ENCODE results near the gene CARD6. TPM values are rescaled to one million over a fixed set of nuclear protein-coding genes. Genes with fewer than 3 reads are reported as not detected.
"Not testable (repeated sequence)": the region's sequence is repeated elsewhere in the genome, so short reads cannot be mapped to it uniquely, and the experiment has no call there.

Gene CARD6
- total and polyA plus RNA-seq, 9 of the 15 experiments (the other 6 are each of a cell fraction or from before 2014, with no cell fraction given), result 3.5 to 8.3 (median 5.9) TPM

DNA sequence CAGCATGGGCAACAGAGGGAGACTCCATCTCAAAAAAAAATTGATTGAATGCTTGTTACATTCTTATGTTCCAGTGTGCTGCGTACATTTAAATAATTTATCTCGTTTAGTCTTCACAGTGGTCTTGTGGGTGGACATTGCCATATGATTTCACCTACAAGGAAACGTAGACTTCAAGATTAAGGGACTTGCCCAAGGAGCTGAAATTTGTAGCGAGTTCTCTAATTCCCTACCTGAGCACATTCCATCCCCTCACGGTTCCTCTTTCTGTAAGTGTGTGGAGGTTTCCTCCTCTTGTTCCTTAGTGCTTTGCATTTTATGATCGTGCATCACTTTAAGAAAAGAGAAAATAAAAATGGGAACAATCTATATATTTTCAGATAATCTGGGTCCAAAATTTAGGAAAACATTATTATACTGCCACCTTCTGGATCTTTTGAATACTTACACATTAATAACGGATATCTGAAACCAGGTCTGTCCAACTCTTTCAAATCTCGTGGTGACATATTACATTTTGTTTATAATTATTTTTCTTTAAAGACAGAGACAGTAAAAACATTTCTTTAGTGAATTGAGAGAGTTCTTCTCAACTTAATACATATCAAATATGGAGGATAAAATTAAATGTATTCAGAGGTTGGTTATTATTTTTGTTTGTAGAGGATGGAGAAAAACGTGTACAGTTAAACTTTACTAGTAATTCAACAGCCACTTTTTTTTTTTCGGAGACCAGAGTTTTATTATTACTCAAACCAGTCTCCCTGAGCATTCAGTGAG is 38.2 kb downstream of the CARD6 start (continued):
- TF ChIP-seq RAD21 (CRISPR knock-in tag; conservative IDR thresholded peaks at IDR 0.05 in 1 of 2, IDR thresholded peaks at IDR 0.05 in 1 of 2) (peak; percentile 90 to 91), CC2D1A (IDR thresholded peaks at IDR 0.05) (0 out of 2 replicates have a peak, but pooled peaks have one; percentile 17)
- TF ChIP-seq, protein P1, sequence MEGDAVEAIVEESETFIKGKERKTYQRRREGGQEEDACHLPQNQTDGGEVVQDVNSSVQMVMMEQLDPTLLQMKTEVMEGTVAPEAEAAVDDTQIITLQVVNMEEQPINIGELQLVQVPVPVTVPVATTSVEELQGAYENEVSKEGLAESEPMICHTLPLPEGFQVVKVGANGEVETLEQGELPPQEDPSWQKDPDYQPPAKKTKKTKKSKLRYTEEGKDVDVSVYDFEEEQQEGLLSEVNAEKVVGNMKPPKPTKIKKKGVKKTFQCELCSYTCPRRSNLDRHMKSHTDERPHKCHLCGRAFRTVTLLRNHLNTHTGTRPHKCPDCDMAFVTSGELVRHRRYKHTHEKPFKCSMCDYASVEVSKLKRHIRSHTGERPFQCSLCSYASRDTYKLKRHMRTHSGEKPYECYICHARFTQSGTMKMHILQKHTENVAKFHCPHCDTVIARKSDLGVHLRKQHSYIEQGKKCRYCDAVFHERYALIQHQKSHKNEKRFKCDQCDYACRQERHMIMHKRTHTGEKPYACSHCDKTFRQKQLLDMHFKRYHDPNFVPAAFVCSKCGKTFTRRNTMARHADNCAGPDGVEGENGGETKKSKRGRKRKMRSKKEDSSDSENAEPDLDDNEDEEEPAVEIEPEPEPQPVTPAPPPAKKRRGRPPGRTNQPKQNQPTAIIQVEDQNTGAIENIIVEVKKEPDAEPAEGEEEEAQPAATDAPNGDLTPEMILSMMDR (IDR thresholded peaks at IDR 0.05 in 2 of 3, conservative IDR thresholded peaks at IDR 0.05 in 1 of 3; ENCODE audit: insufficient read depth in 2 of 3, low read depth in 1 of 3, low read length in 3 of 3), result peak in 2 of 3 experiments; percentile 54 to 82; a peak in 4 of 6 replicates
- TF ChIP-seq, protein P2, sequence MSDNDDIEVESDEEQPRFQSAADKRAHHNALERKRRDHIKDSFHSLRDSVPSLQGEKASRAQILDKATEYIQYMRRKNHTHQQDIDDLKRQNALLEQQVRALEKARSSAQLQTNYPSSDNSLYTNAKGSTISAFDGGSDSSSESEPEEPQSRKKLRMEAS (CRISPR knock-in tag; IDR thresholded peaks at IDR 0.05), result no peak

DNA sequence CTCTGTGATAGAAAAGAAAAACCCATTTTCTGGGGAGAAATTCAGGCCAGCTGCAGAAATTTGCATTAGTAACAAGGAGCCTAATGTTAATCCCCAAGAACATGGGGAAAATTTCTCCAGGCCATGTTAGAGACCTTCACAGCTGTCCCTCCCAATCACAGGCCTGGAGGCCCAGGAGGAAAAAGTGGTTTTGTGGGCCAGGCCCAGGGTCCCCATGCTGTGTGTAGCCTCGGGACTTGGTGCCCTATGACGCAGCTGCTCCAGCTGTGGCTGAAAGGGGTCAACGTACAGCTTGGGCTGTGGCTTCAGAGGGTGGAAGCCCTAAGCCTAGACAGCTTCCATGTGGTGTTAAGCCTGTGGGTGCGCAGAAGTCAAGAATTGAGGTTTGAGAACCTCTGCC is 41.1 kb downstream of the CARD6 start:
- Histone ChIP-seq H3K9ac (ENCODE audit: insufficient read depth in 1 of 2, low read depth in 2 of 2, low read length in 2 of 2) (no peak overlapping the region), H3K36me3 (ENCODE audit: control insufficient read depth, insufficient read depth, low read length) (no peaks in the 10 kb centered on the region), H4K20me1 (replicated peaks; ENCODE audit: control insufficient read depth, insufficient read depth, low read length) (no peaks in the 10 kb centered on the region), H3K27me3 (ENCODE audit: control insufficient read depth in 2 of 2, insufficient read depth in 2 of 2, low read length in 2 of 2) (no peaks in the 10 kb centered on the region), H3K9me3 (replicated peaks; ENCODE audit: control insufficient read depth, insufficient read depth, low read depth, low read length) (peaks cover 4% of the 10 kb centered on the region), H3K79me2 (ENCODE audit: control insufficient read depth, insufficient read depth, low read length) (no peaks in the 10 kb centered on the region), H3K4me1 (replicated peaks in 1 of 2; ENCODE audit: control insufficient read depth in 2 of 2, insufficient read depth in 2 of 2, low read length in 2 of 2) (no peaks in the 10 kb centered on the region), H3K27ac (ENCODE audit: extremely low read depth, low read depth, low read length) (no peak overlapping the region), H3K4me2 (ENCODE audit: insufficient read depth, low read length) (no peak overlapping the region), H3K4me3 (no peak overlapping the region), H2AFZ (ENCODE audit: low read depth, low read length) (no peak overlapping the region), H3K9me1 (ENCODE audit: control insufficient read depth, insufficient read depth, low read length) (no peaks in the 10 kb centered on the region)
- WGBS (ENCODE audit: insufficient coverage, low coverage, missing lambda C conversion rate), result 6% methylated on average over 4 of the region's 4 CpGs
- BruUV-seq (replicated peaks), result no TSS peak
- intact Hi-C loops (cut with micrococcal nuclease), result no loop called here
- CTCF ChIA-PET (ENCODE audit: low intra/inter-chr PET ratio), result no interaction called here
- no peak for DNase-seq (ENCODE audit: extremely low read depth in 1 of 4, low spot score in 3 of 4)
- TF ChIP-seq, protein P3, sequence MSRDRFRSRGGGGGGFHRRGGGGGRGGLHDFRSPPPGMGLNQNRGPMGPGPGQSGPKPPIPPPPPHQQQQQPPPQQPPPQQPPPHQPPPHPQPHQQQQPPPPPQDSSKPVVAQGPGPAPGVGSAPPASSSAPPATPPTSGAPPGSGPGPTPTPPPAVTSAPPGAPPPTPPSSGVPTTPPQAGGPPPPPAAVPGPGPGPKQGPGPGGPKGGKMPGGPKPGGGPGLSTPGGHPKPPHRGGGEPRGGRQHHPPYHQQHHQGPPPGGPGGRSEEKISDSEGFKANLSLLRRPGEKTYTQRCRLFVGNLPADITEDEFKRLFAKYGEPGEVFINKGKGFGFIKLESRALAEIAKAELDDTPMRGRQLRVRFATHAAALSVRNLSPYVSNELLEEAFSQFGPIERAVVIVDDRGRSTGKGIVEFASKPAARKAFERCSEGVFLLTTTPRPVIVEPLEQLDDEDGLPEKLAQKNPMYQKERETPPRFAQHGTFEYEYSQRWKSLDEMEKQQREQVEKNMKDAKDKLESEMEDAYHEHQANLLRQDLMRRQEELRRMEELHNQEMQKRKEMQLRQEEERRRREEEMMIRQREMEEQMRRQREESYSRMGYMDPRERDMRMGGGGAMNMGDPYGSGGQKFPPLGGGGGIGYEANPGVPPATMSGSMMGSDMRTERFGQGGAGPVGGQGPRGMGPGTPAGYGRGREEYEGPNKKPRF (IDR thresholded peaks at IDR 0.05; ENCODE audit: low read depth, low read length), result no peak
- TF ChIP-seq MIER1 (IDR thresholded peaks at IDR 0.05; ENCODE audit: low read depth), result no peak
- peak; percentile 62 for TF ChIP-seq ZFP36 (IDR thresholded peaks at IDR 0.05; ENCODE audit: low read depth, low read length, partially characterized antibody)
- no peak for TF ChIP-seq ZNF696 (CRISPR knock-in tag; conservative IDR thresholded peaks at IDR 0.05)
- FAIRE-seq, result no peak
- ATAC-seq, result no peak
- POLR2A ChIA-PET, result no interaction called here
- in situ Hi-C loops (cut with MboI), result loop anchor here (25.0 kb wide), 2 partner anchors 920 to 1295 kb away; no protein-coding TSS in a partner anchor

DNA sequence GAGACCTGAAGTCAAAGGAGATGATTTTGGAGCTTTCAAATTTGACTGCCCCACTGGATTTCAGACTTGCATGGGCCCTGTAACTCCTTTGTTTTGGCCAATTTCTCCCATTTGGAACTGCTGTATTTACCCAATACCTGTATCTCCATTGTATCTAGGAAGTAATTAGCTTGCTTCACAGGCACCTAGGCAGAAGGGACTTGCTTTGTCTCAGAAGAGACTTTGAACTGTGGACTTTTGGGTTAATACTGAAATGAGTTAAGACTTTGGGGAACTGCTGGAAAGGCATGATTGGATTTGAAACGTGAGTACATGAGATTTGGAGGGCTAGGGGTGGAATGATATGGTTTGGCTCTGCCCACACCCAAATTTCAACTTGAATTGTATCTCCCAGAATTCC is 41.9 kb downstream of the CARD6 start:
- H3K27me3 ChIP-seq (ENCODE audit: control insufficient read depth in 2 of 2, insufficient read depth in 2 of 2, low read length in 2 of 2); H3K36me3 ChIP-seq (ENCODE audit: control insufficient read depth, insufficient read depth, low read length); H3K27ac ChIP-seq (ENCODE audit: extremely low read depth, low read depth, low read length); CTCF ChIA-PET (ENCODE audit: low intra/inter-chr PET ratio); intact Hi-C loops (cut with micrococcal nuclease); ATAC-seq; H3K79me2 ChIP-seq (ENCODE audit: control insufficient read depth, insufficient read depth, low read length); H2AFZ ChIP-seq (ENCODE audit: low read depth, low read length); H3K9me1 ChIP-seq (ENCODE audit: control insufficient read depth, insufficient read depth, low read length); FAIRE-seq; H3K4me2 ChIP-seq (ENCODE audit: insufficient read depth, low read length); DNase-seq (ENCODE audit: extremely low read depth in 1 of 4, low spot score in 3 of 4); POLR2A ChIA-PET; H3K9me3 ChIP-seq (replicated peaks; ENCODE audit: control insufficient read depth, insufficient read depth, low read depth, low read length); H4K20me1 ChIP-seq (replicated peaks; ENCODE audit: control insufficient read depth, insufficient read depth, low read length); H3K9ac ChIP-seq (ENCODE audit: insufficient read depth in 1 of 2, low read depth in 2 of 2, low read length in 2 of 2); H3K4me3 ChIP-seq; BruUV-seq (replicated peaks); H3K4me1 ChIP-seq (replicated peaks in 1 of 2; ENCODE audit: control insufficient read depth in 2 of 2, insufficient read depth in 2 of 2, low read length in 2 of 2): not testable (repeated sequence)
- in situ Hi-C loops (cut with MboI), result loop anchor here (25.0 kb wide), 2 partner anchors 921 to 1296 kb away; no protein-coding TSS in a partner anchor
- WGBS (ENCODE audit: insufficient coverage, low coverage, missing lambda C conversion rate), result 0% methylated on average over 1 of the region's 1 CpG
